Measurements from ENCODE around the gene RNF167.

RNF167 gene

DNA sequence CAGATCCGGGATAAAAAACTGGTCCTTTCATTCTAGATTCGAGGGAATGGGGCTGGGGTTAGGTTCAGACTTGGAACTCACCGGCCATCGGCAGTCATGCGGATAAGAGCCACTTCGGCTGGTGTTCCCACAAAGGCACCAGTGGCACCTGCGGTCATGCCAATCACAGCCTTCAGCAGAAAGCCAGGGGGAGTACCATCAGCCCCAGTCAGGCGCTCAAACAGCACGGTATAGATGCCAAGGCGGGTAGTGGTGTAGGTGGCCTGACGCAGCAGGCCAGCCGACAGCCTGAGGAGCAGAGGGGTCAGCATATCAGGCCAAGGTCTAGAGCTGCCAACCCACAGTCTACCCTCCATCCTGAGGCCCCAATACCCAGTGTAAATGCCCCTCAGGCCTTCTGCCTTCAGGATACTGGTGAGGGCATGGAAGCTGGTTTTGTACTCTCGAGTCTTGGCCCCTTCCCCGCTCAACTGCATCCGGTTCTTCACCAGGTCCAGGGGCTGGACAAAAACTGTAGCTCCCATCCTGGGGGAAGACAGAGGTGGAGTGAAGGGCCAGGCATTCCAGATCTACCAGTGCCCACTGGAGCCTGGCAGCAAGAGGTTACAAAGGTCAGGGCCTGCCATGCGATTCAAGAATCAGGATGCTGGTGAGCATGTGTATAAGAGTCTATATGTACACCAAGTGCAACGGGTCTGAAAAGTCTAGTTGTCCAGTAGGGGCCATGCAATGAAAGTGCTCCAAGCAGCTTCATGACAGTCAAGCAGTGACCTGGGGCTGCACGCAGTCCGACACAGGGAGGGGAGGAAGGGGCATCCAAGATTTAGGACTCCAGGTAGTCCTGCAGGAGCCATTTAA lies 1.2 kb upstream of the RNF167 start:
- DNase-seq (ENCODE audit: low read depth in 2 of 2): no peak

- DNase-seq (ENCODE audit: low read depth in 2 of 2): no peak
These were observed 597 bp upstream of the RNF167 start for GRCh38 chr17:4939546-4939795.

DNA sequence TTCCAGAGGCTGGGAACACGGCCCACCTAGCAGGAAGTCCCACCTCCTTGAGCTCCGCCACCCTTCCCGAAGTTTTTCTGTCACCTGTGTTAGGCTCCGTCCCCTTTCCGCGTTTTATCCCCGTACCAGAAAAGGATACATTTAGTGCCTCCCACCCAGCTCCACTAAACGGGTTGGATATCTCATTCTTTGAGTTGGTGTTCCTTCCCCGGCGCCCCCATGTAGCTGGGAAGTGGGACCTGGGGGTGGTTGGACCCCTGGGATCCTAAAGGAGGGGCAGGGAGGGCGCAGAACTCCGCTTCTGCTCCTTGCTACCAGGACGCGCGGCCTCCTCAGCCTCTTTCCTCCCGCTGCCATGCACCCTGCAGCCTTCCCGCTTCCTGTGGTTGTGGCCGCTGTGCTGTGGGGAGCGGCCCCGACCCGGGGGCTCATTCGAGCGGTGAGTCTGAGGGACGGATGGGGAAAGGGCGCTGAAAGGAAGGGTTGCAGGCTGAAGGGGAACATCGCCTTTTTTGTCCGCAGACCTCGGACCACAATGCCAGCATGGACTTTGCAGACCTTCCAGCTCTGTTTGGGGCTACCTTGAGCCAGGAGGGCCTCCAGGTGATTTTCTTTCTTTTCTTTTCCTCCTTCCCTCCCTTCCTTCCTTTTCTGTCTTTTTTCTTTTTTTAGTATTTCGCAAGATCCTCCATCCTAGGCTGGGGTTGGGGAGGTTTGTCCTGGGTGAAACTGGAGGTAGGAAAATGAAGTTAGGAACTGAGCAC lies 669 bp downstream of the RNF167 start:
- DNase-seq (ENCODE audit: low read depth in 2 of 2): no peak

DNA sequence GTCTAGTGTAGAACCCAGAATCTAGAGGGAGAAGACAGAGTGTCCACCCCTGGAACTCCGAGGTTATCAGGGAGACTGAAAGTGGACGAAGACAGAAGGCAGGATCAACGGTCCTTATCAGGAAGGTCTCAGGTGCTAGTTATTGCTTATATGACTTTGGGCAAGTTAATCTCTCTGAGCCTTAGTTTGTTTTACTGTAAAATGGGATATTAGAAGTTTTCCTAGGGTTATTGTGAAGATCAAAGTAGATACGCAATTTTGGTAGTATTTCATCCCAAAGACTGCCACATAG lies 1.2 kb downstream of the RNF167 start:
- no peak for DNase-seq (ENCODE audit: low read depth in 2 of 2)

DNA sequence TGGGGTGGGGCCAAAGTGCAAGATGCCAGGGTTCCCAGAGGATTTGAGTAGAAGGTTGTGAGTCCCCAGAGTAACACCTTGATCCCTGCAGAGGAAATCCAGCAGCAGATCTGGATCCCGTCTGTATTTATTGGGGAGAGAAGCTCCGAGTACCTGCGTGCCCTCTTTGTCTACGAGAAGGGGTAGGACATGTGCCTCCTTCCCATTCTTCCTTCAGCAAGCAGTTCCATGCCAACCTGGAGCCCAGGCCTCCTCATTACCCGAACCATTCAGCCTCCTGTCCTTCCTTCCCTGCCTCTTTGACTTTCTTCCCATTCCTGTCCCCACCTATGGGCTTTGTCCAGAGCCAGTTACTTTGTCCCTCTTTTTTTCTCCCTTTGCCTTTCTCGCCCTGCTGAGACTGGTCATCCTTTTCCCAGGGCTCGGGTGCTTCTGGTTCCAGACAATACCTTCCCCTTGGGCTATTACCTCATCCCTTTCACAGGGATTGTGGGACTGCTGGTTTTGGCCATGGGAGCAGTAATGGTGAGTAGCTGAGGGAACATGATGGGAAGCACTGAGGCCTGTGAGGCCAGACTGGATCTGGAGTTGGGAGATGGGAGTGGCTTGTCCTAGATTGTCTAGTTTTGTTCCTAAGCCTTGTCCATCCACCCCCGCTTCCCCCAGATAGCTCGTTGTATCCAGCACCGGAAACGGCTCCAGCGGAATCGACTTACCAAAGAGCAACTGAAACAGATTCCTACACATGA lies 2.9 kb downstream of the RNF167 start:
- no peak for DNase-seq (ENCODE audit: low read depth in 2 of 2)

- DNase-seq (ENCODE audit: low read depth in 2 of 2): peak in 1 of 2 donors; percentile 47
These were observed 4.1 kb downstream of the RNF167 start for GRCh38 chr17:4944163-4944553.

GRCh38 chr17:4944554-4945175 lies 4.6 kb downstream of the RNF167 start:
- DNase-seq (ENCODE audit: low read depth in 2 of 2): no peak

GRCh38 chr17:4945176-4945943 lies 5.3 kb downstream of the RNF167 start:
- peak; percentile 78 to 86 for DNase-seq (ENCODE audit: low read depth in 2 of 2)

DNA sequence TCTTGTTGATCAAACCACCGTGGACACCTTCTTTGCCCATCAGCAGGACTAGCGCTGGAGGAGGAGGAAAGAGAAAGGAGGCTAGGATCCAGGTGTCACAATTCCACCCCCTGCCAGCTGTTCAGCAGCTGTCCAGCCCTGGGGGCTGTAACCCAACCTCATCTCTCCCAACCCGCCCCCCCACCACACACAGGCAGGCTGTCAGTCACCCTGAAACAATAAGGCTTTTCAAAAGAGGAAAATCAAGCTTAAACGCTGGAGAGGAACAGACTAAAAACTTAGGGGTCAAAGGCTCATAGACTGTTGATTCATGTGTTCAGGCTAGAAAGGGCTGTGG lies 5.8 kb downstream of the RNF167 start:
- no peak for DNase-seq (ENCODE audit: low read depth in 2 of 2)

- DNase-seq (ENCODE audit: low read depth in 2 of 2): no peak
These were observed 6.4 kb downstream of the RNF167 start for GRCh38 chr17:4946312-4946976.

GRCh38 chr17:4947010-4947410 lies 6.9 kb downstream of the RNF167 start:
- no peak for DNase-seq (ENCODE audit: low read depth in 2 of 2)

- peak in 1 of 2 donors; percentile 58 for DNase-seq (ENCODE audit: low read depth in 2 of 2)
These were observed 7.5 kb downstream of the RNF167 start for GRCh38 chr17:4947411-4948165.

GRCh38 chr17:4948166-4948930 lies 8.3 kb downstream of the RNF167 start, which contains the start of gene PFN1:
Gene PFN1 (minus strand): TSS chr17:4948530. CDS start chr17:4948394, 136 bp downstream.
- DNase-seq (ENCODE audit: low read depth in 2 of 2): peak; percentile 85 to 90

DNA sequence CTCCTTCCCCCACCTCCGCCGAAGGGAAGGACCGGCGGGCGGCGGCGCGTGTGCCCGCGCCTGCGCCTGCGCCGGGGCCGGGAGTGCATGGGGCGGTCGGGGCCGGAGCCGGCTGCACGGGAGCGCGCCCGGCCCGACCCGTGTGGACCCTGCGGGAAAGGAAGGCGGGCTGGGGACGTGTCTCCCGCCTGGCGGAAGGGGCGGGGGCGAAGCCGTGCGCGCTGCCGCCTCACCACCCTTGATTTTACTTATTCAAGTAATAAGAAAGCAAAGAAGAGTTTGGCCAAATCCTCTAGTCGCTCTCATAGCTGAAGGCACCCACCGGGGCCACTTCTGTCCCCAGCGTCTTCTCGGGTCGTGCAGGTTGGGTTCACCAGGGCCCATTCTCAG lies 8.9 kb downstream of the RNF167 start:
- peak; percentile 63 to 74 for DNase-seq (ENCODE audit: low read depth in 2 of 2)

GRCh38 chr17:4949321-4950074 lies 9.4 kb downstream of the RNF167 start:
- DNase-seq (ENCODE audit: low read depth in 2 of 2): peak; percentile 68 to 69

DNA sequence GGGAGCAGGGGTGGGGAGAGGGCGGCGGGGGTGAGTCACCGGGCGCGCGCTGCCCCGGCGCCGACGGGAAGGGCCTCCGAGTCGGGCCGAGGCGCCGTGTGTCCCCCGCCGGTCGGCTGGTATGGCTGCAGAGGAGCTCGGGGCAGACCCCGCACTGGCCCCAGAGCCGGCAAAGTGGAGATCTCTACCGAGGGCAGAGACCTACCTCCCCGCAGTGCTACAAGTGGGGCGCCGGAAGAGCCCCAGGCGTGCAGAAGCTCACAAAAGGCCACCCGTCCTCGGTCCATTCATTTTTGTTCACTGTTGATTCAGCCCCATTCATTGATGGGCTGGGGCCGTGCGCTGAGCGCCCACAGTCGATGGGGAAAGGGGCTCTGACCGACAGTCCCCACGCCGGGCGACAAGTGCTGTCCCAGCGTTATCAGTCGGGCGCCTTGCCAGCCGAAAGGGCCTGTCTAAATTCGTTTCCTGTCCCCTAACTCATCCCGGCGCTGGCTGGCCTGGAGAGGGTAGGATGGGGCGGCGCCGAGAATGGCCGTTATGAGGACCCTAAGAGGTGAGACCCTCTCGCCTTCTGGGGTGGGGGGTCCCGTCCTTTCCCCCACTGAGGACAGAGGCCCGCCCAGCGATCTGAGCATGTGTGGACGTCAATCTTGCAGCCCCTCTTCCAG lies 10.1 kb downstream of the RNF167 start:
- no peak for DNase-seq (ENCODE audit: low read depth in 2 of 2)

DNA sequence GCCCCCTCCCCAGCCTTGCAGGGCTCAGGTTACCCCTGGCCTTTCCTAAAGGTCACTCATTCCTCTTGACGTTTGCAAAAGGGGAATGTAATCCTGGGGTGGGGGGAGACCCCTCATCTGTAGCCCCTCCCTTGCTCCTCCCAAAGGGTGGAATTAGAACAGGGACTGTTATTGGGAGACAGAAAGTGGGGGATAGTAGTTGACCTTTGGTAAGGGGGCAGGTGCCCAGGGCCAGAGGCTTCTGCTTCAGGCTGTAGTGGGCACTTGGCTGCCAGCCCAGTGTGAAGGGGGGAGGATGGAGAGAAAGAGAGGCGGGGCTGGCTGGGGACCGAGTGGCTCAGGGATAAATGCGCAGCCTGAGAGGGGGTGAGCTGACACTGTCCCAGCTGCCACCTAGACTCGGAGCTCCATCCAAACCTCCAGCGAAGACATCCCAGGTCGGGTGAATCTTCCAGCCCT lies 10.7 kb downstream of the RNF167 start, which contains the start of gene ENO3:
TSS of gene ENO3 (plus strand) at position 374 of the 459 bp plus-strand sequence. CDS start 711 bp downstream, outside the sequence.
- no peak for DNase-seq (ENCODE audit: low read depth in 2 of 2)

- no peak for DNase-seq (ENCODE audit: low read depth in 2 of 2)
These were observed 11.4 kb downstream of the RNF167 start for GRCh38 chr17:4951486-4951885.

All from stimulated activated CD4-positive, alpha-beta T cell treated with anti-CD3 and anti-CD28 coated beads, Interleukin-15, amount 100 ng/mL, for 48 hours (primary cell).